ENCODE results near the gene ZBTB46.

ZBTB46 gene

DNA sequence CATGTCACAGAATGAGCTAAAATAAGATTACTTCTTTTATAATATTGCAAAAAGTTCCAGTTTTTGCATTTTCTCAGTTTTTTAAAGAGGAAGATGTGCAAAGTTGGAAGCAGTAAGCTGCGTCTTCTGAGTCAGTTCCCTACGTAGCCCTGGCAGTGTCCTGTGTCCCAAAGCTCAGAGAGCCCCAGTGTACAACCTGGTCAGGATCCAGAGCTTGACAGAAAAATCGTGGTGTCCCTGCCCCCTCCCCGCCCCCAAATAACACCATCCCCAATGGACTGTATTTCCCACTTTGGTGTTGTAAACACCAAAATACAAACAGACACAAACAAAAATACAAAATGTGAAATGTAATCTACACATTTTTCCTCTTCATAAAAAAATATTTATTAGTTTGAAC, 86.9 kb downstream of the ZBTB46 start:
- no peak overlapping the region for H3K27ac ChIP-seq (ENCODE audit: extremely low read depth, low read depth, low read length)

More for the DNA sequence above, 86.9 kb downstream of the ZBTB46 start:
- no peaks in the 10 kb centered on the region; the same call in 1 of the 2 replicates for H3K4me1 ChIP-seq (ENCODE audit: control insufficient read depth, insufficient read depth, low read length)
- H3K4me3 ChIP-seq (ENCODE audit: low read depth, low read length), result no peak overlapping the region
- no peak for TF ChIP-seq ZNF555 (tag by site-specific recombination; conservative IDR thresholded peaks at IDR 0.05)
- TF ChIP-seq SCRT2 (tag by site-specific recombination; IDR thresholded peaks at IDR 0.05), result no peak
- no peak for TF ChIP-seq ZNF174 (tag by site-specific recombination; IDR thresholded peaks at IDR 0.05)
- TF ChIP-seq, protein P1, sequence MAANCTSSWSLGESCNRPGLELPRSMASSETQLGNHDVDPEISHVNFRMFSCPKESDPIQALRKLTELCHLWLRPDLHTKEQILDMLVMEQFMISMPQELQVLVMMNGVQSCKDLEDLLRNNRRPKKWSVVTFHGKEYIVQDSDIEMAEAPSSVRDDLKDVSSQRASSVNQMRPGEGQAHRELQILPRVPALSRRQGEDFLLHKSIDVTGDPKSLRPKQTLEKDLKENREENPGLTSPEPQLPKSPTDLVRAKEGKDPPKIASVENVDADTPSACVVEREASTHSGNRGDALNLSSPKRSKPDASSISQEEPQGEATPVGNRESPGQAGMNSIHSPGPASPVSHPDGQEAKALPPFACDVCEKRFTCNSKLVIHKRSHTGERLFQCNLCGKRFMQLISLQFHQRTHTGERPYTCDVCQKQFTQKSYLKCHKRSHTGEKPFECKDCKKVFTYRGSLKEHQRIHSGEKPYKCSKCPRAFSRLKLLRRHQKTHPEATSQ (tag by site-specific recombination; IDR thresholded peaks at IDR 0.05), result no peak
- TF ChIP-seq ZNF184 (tag by site-specific recombination; IDR thresholded peaks at IDR 0.05), result no peak
- no peak for TF ChIP-seq ZNF776 (tag by site-specific recombination; IDR thresholded peaks at IDR 0.05; ENCODE audit: borderline replicate concordance)
- TF ChIP-seq ZNF366 (tag by site-specific recombination; conservative IDR thresholded peaks at IDR 0.05), result no peak
- TF ChIP-seq GLI4 (tag by site-specific recombination; IDR thresholded peaks at IDR 0.05), result no peak
- TF ChIP-seq, protein P2, sequence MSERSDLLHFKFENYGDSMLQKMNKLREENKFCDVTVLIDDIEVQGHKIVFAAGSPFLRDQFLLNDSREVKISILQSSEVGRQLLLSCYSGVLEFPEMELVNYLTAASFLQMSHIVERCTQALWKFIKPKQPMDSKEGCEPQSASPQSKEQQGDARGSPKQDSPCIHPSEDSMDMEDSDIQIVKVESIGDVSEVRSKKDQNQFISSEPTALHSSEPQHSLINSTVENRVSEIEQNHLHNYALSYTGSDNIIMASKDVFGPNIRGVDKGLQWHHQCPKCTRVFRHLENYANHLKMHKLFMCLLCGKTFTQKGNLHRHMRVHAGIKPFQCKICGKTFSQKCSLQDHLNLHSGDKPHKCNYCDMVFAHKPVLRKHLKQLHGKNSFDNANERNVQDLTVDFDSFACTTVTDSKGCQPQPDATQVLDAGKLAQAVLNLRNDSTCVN (tag by site-specific recombination; optimal IDR thresholded peaks at IDR 0.05), result no peak
- TF ChIP-seq, protein P3, sequence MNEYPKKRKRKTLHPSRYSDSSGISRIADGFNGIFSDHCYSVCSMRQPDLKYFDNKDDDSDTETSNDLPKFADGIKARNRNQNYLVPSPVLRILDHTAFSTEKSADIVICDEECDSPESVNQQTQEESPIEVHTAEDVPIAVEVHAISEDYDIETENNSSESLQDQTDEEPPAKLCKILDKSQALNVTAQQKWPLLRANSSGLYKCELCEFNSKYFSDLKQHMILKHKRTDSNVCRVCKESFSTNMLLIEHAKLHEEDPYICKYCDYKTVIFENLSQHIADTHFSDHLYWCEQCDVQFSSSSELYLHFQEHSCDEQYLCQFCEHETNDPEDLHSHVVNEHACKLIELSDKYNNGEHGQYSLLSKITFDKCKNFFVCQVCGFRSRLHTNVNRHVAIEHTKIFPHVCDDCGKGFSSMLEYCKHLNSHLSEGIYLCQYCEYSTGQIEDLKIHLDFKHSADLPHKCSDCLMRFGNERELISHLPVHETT (tag by site-specific recombination; IDR thresholded peaks at IDR 0.05), result no peak
- TF ChIP-seq ZSCAN30 (tag by site-specific recombination; IDR thresholded peaks at IDR 0.05), result no peak
- TF ChIP-seq, protein P4, sequence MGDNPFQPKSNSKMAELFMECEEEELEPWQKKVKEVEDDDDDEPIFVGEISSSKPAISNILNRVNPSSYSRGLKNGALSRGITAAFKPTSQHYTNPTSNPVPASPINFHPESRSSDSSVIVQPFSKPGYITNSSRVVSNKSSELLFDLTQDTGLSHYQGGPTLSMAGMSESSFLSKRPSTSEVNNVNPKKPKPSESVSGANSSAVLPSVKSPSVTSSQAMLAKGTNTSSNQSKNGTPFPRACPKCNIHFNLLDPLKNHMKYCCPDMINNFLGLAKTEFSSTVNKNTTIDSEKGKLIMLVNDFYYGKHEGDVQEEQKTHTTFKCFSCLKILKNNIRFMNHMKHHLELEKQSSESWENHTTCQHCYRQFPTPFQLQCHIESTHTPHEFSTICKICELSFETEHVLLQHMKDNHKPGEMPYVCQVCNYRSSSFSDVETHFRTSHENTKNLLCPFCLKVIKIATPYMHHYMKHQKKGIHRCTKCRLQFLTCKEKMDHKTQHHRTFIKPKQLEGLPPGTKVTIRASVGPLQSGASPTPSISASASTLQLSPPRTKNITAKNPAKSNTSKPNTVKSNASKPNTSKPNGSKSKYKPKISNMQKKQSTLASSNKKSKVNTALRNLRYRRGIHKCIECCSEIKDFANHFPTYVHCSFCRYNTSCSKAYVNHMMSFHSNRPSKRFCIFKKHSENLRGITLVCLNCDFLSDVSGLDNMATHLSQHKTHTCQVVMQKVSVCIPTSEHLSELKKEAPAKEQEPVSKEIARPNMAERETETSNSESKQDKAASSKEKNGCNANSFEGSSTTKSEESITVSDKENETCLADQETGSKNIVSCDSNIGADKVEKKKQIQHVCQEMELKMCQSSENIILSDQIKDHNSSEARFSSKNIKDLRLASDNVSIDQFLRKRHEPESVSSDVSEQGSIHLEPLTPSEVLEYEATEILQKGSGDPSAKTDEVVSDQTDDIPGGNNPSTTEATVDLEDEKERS (tag by site-specific recombination; IDR thresholded peaks at IDR 0.05), result no peak
- TF ChIP-seq, protein P5, sequence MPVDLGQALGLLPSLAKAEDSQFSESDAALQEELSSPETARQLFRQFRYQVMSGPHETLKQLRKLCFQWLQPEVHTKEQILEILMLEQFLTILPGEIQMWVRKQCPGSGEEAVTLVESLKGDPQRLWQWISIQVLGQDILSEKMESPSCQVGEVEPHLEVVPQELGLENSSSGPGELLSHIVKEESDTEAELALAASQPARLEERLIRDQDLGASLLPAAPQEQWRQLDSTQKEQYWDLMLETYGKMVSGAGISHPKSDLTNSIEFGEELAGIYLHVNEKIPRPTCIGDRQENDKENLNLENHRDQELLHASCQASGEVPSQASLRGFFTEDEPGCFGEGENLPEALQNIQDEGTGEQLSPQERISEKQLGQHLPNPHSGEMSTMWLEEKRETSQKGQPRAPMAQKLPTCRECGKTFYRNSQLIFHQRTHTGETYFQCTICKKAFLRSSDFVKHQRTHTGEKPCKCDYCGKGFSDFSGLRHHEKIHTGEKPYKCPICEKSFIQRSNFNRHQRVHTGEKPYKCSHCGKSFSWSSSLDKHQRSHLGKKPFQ (tag by site-specific recombination; IDR thresholded peaks at IDR 0.05), result no peak
- no peak for TF ChIP-seq ZIC2 (tag by site-specific recombination; IDR thresholded peaks at IDR 0.05)
- TF ChIP-seq ZNF114 (tag by site-specific recombination; IDR thresholded peaks at IDR 0.05), result no peak
- no peak for TF ChIP-seq ZNF404 (tag by site-specific recombination; IDR thresholded peaks at IDR 0.05)
- no peak for TF ChIP-seq KLF10 (tag by site-specific recombination; IDR thresholded peaks at IDR 0.05)
- TF ChIP-seq ZNF214 (tag by site-specific recombination; IDR thresholded peaks at IDR 0.05; ENCODE audit: borderline replicate concordance), result no peak
- TF ChIP-seq, protein P6, sequence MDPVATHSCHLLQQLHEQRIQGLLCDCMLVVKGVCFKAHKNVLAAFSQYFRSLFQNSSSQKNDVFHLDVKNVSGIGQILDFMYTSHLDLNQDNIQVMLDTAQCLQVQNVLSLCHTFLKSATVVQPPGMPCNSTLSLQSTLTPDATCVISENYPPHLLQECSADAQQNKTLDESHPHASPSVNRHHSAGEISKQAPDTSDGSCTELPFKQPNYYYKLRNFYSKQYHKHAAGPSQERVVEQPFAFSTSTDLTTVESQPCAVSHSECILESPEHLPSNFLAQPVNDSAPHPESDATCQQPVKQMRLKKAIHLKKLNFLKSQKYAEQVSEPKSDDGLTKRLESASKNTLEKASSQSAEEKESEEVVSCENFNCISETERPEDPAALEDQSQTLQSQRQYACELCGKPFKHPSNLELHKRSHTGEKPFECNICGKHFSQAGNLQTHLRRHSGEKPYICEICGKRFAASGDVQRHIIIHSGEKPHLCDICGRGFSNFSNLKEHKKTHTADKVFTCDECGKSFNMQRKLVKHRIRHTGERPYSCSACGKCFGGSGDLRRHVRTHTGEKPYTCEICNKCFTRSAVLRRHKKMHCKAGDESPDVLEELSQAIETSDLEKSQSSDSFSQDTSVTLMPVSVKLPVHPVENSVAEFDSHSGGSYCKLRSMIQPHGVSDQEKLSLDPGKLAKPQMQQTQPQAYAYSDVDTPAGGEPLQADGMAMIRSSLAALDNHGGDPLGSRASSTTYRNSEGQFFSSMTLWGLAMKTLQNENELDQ (tag by site-specific recombination; IDR thresholded peaks at IDR 0.05; ENCODE audit: low read depth), result no peak
- TF ChIP-seq, protein P7, sequence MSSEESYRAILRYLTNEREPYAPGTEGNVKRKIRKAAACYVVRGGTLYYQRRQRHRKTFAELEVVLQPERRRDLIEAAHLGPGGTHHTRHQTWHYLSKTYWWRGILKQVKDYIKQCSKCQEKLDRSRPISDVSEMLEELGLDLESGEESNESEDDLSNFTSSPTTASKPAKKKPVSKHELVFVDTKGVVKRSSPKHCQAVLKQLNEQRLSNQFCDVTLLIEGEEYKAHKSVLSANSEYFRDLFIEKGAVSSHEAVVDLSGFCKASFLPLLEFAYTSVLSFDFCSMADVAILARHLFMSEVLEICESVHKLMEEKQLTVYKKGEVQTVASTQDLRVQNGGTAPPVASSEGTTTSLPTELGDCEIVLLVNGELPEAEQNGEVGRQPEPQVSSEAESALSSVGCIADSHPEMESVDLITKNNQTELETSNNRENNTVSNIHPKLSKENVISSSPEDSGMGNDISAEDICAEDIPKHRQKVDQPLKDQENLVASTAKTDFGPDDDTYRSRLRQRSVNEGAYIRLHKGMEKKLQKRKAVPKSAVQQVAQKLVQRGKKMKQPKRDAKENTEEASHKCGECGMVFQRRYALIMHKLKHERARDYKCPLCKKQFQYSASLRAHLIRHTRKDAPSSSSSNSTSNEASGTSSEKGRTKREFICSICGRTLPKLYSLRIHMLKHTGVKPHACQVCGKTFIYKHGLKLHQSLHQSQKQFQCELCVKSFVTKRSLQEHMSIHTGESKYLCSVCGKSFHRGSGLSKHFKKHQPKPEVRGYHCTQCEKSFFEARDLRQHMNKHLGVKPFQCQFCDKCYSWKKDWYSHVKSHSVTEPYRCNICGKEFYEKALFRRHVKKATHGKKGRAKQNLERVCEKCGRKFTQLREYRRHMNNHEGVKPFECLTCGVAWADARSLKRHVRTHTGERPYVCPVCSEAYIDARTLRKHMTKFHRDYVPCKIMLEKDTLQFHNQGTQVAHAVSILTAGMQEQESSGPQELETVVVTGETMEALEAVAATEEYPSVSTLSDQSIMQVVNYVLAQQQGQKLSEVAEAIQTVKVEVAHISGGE (tag by site-specific recombination; conservative IDR thresholded peaks at IDR 0.05; ENCODE audit: low read depth), result no peak
- ChIA-PET CTCF (no interaction called here), POLR2A (no interaction called here)
- no peaks in the 10 kb centered on the region for H3K9me3 ChIP-seq (ENCODE audit: control insufficient read depth, insufficient read depth, low read depth, low read length)
- peaks cover 4 to 28% of the 10 kb centered on the region in 2 experiments; a peak in 1 of 3 replicates for H3K36me3 ChIP-seq (ENCODE audit: control insufficient read depth in 2 of 2, insufficient read depth in 1 of 2, low read length in 2 of 2)
